RWPE1 (cell line): ENCODE data around the gene TBC1D22A.

Experiments used
- CTCF ChIA-PET: fragments of 350-600 bp; sonication (Branson Sonifier 250); formaldehyde crosslinking; extraction: SDS; loops from one replicate; lab custom pipeline; 2021; lab: Yijun Ruan, JAX
- POLR2A ChIA-PET: fragments of 400-600 bp; formaldehyde crosslinking; extraction: SDS; loops from one replicate; lab custom pipeline; 2020; ENCODE audit warnings: antibody characterized with exemption; ENCODE audit not compliant: low non-redundant PET; lab: Yijun Ruan, JAX
- DNase-seq: peaks from one replicate; pipeline ENCODE4 v3.0.0; 2012; ENCODE audit warnings: low spot score
- H3K27ac ChIP-seq: fragments of 450-650 bp; 2 replicates; pipeline ENCODE4 v1.5.1; 2017
- TF ChIP-seq, protein P1 (sequence below): fragments of 450-650 bp; conservative IDR thresholded peaks from 2 replicates; pipeline ENCODE4 v1.5.1; 2017; ENCODE audit warnings: low read depth, mild to moderate bottlenecking

TBC1D22A gene

DNA sequence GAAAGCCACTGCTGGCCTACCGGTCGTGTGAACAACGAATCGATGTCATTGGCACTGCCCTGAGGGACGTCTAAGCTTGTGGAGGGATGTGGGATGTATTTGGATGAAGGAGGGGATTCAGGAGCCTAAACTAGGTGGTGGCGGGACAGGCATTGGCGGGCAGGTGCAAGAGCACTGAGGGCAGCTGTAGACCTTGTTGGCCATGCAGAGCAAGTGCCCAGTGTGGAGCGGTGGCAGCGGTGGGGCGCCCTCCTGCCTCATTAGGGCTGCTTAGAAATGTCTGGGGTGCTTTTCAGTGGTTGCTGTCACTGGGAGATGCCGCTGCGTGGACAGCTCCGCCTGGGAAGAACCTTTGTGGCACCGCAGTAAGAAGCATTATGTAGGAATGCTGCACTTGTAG is 220.2 kb downstream of the TBC1D22A start:
- no peak overlapping the region; the same call in 1 of the 2 replicates for H3K27ac ChIP-seq
- no peak for DNase-seq
- TF ChIP-seq, protein P1, sequence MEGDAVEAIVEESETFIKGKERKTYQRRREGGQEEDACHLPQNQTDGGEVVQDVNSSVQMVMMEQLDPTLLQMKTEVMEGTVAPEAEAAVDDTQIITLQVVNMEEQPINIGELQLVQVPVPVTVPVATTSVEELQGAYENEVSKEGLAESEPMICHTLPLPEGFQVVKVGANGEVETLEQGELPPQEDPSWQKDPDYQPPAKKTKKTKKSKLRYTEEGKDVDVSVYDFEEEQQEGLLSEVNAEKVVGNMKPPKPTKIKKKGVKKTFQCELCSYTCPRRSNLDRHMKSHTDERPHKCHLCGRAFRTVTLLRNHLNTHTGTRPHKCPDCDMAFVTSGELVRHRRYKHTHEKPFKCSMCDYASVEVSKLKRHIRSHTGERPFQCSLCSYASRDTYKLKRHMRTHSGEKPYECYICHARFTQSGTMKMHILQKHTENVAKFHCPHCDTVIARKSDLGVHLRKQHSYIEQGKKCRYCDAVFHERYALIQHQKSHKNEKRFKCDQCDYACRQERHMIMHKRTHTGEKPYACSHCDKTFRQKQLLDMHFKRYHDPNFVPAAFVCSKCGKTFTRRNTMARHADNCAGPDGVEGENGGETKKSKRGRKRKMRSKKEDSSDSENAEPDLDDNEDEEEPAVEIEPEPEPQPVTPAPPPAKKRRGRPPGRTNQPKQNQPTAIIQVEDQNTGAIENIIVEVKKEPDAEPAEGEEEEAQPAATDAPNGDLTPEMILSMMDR = no peak
- ChIA-PET CTCF (interaction anchor here (0.7 kb wide), 1 partner anchor 137 kb away, joined by 3 read pairs; no protein-coding TSS in a partner anchor), POLR2A (no interaction called here)

- POLR2A ChIA-PET = no interaction called here
- DNase-seq = no peak
- TF ChIP-seq, protein P1 = no peak
- H3K27ac ChIP-seq = no peak overlapping the region; the same call in 1 of the 2 replicates
- CTCF ChIA-PET = interaction anchor here (0.7 kb wide), 1 partner anchor 137 kb away, joined by 3 read pairs; no protein-coding TSS in a partner anchor
Observed at GRCh38 chr22:46983046-46983445, 220.6 kb downstream of the TBC1D22A start.

DNA sequence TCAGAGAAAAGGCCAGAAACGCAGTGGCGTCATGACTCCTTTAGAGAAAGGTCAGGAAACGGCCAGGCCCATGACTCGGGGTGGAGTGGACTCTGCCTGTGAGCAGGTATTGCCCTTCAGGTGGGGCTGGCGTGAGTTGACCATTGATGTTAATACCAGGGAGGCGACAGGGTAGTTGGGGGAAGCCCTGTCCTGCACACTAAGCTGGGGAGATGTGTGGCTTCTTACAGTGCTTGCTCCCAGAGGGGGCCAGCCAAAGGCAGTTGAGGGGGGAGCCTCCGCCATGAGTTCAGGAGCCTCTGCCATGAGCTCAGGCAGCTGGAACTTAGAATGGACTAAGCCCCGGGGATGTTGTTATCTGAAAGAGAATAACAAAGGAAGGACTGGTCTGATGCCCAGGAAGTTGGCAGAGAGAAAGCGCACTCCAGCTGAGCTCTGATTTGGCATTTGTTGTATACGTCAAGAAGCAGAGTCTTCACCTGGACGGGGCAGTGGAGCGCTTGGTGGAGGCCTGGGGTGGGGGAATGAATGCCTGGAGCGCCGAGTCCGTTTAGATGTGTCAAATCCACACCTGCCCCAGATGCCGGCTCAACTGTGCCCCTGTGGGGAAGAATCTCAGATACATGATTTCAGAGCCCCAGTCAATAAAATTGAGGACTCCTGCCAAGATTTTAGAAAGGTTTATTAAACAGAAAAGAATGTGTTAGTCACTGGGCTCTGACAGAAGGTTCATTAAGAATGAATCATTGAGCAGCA is 222.5 kb downstream of the TBC1D22A start:
- DNase-seq = peak; percentile 89
- ChIA-PET POLR2A (no interaction called here), CTCF (interaction anchor here (1.3 kb wide), 1 partner anchor 28 kb away, joined by 3 read pairs; no protein-coding TSS in a partner anchor)
- peak overlapping the region; percentile 82 for H3K27ac ChIP-seq
- TF ChIP-seq, protein P1 = no peak

- ChIA-PET CTCF (interaction anchor here (1.3 kb wide), 1 partner anchor 28 kb away, joined by 3 read pairs; no protein-coding TSS in a partner anchor), POLR2A (no interaction called here)
- peak overlapping the region; percentile 82 for H3K27ac ChIP-seq
- no peak for DNase-seq
- TF ChIP-seq, protein P1 = no peak; the same call in 1 of the 2 replicates
Observed at GRCh38 chr22:46985507-46985882, 223.0 kb downstream of the TBC1D22A start.

DNA sequence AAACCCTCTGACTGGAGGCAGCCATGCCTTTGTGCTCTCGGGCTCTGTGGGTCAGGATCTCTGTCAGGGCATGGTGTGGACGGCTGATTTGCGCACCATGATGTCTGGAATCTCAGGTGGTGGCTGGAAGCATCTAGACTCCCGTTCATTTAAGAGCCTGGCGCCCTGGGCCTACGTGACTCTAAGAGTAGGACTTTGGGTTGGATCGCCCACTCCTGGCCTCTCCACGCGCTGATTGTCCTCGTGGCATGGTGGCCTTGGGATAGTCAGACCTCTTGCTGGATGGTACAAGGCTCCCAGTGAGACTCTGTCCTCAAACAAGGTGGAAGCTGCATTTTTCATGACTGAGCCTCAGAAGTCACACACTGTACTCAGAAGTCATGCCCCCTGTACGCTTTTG is 224.3 kb downstream of the TBC1D22A start:
- ChIA-PET CTCF (interaction anchor here (0.6 kb wide), 1 partner anchor 19 kb away, joined by 4 read pairs; no protein-coding TSS in a partner anchor), POLR2A (no interaction called here)
- H3K27ac ChIP-seq = no peak overlapping the region
- TF ChIP-seq, protein P1 = no peak
- DNase-seq = no peak

GRCh38 chr22:46990937-46991550 is 228.6 kb downstream of the TBC1D22A start:
- ChIA-PET CTCF (no interaction called here), POLR2A (no interaction called here)
- TF ChIP-seq, protein P1 = no peak
- H3K27ac ChIP-seq = no peak overlapping the region
- DNase-seq = no peak
